HEK293 (cell line): Measurements from ENCODE around the gene UNG.

ENCODE experiments used
- GLIS2 ChIP-seq: fragments of 450-650 bp; formaldehyde crosslinking; IDR thresholded peaks from 2 replicates; pipeline ENCODE4 v1.5.1; 2016; ENCODE audit warnings: missing biosample characterization, missing genetic modification characterization
- REST ChIP-seq: fragments of 450-650 bp; formaldehyde crosslinking; IDR thresholded peaks from 2 replicates; pipeline ENCODE4 v1.5.1; 2016; ENCODE audit warnings: missing biosample characterization, missing genetic modification characterization
- ZBTB1 ChIP-seq: fragments of 450-650 bp; formaldehyde crosslinking; IDR thresholded peaks from 2 replicates; pipeline ENCODE4 v1.5.1; 2016; ENCODE audit warnings: missing biosample characterization, missing genetic modification characterization
- ZBTB26 ChIP-seq: fragments of 450-650 bp; formaldehyde crosslinking; optimal IDR thresholded peaks from 2 replicates; pipeline ENCODE3; 2016; ENCODE audit warnings: missing biosample characterization, mild to moderate bottlenecking, missing genetic modification characterization
- ZBTB7A ChIP-seq: fragments of 450-650 bp; formaldehyde crosslinking; IDR thresholded peaks from 2 replicates; pipeline ENCODE4 v1.5.1; 2016; ENCODE audit warnings: low read depth, missing biosample characterization, missing genetic modification characterization
- ZNF24 ChIP-seq: fragments of 450-650 bp; formaldehyde crosslinking; IDR thresholded peaks from 2 replicates; pipeline ENCODE4 v1.5.1; 2016; ENCODE audit warnings: missing biosample characterization, missing genetic modification characterization
- ZNF274 ChIP-seq, 2 experiments: fragments of 200-500 bp in 1 of 2; fragments of 450-650 bp in 1 of 2; sonication (Bioruptor generic) in 1 of 2; formaldehyde crosslinking in 1 of 2; IDR thresholded peaks; 2 replicates each; pipeline versions ENCODE4 v1.5.1 to v1.6.1; 2014 to 2016; ENCODE audit warnings: borderline replicate concordance in 1 of 2, inconsistent platforms in 1 of 2, low read length in 1 of 2, missing biosample characterization in 1 of 2, missing genetic modification characterization in 1 of 2
- ZNF292 ChIP-seq: fragments of 450-650 bp; formaldehyde crosslinking; IDR thresholded peaks from 2 replicates; pipeline ENCODE4 v1.5.1; 2016; ENCODE audit warnings: low read depth, missing biosample characterization, missing genetic modification characterization, borderline replicate concordance
- ZNF529 ChIP-seq: fragments of 450-650 bp; formaldehyde crosslinking; IDR thresholded peaks from 2 replicates; pipeline ENCODE4 v1.5.1; 2017; ENCODE audit warnings: missing genetic modification characterization, missing biosample characterization; ENCODE audit not compliant: insufficient replicate concordance
- ZNF558 ChIP-seq: fragments of 450-650 bp; formaldehyde crosslinking; IDR thresholded peaks from 2 replicates; pipeline ENCODE4 v1.5.1; 2016; ENCODE audit warnings: missing biosample characterization, missing genetic modification characterization
- TF ChIP-seq, protein P1 (sequence below): fragments of 450-650 bp; formaldehyde crosslinking; IDR thresholded peaks from 2 replicates; pipeline ENCODE4 v1.5.1; 2016; ENCODE audit warnings: missing biosample characterization, missing genetic modification characterization
- TF ChIP-seq, protein P2 (sequence below): fragments of 450-650 bp; formaldehyde crosslinking; IDR thresholded peaks from 2 replicates; pipeline ENCODE4 v1.5.1; 2016; ENCODE audit warnings: missing biosample characterization, missing genetic modification characterization

- TF ChIP-seq, protein P1, sequence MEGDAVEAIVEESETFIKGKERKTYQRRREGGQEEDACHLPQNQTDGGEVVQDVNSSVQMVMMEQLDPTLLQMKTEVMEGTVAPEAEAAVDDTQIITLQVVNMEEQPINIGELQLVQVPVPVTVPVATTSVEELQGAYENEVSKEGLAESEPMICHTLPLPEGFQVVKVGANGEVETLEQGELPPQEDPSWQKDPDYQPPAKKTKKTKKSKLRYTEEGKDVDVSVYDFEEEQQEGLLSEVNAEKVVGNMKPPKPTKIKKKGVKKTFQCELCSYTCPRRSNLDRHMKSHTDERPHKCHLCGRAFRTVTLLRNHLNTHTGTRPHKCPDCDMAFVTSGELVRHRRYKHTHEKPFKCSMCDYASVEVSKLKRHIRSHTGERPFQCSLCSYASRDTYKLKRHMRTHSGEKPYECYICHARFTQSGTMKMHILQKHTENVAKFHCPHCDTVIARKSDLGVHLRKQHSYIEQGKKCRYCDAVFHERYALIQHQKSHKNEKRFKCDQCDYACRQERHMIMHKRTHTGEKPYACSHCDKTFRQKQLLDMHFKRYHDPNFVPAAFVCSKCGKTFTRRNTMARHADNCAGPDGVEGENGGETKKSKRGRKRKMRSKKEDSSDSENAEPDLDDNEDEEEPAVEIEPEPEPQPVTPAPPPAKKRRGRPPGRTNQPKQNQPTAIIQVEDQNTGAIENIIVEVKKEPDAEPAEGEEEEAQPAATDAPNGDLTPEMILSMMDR (tag by site-specific recombination) = no peak
- TF ChIP-seq ZBTB1 (tag by site-specific recombination) (no peak), ZBTB7A (tag by site-specific recombination) (no peak), ZNF529 (no peak), ZBTB26 (tag by site-specific recombination) (no peak), ZNF292 (tag by site-specific recombination) (no peak), ZNF24 (tag by site-specific recombination) (no peak), ZNF558 (tag by site-specific recombination) (no peak), GLIS2 (no peak), REST (tag by site-specific recombination) (no peak), ZNF274 (IDR thresholded peaks at IDR 0.05; ENCODE audit: low read length) (no peak), ZNF274 (tag by site-specific recombination; IDR thresholded peaks at IDR 0.05; ENCODE audit: borderline replicate concordance) (no peak)
- TF ChIP-seq, protein P2, sequence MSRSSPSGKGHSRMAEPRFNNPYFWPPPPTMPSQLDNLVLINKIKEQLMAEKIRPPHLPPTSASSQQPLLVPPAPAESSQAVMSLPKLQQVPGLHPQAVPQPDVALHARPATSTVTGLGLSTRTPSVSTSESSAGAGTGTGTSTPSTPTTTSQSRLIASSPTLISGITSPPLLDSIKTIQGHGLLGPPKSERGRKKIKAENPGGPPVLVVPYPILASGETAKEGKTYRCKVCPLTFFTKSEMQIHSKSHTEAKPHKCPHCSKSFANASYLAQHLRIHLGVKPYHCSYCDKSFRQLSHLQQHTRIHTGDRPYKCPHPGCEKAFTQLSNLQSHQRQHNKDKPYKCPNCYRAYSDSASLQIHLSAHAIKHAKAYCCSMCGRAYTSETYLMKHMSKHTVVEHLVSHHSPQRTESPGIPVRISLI = no peak
Measured at GRCh38 chr12:109121346-109121880, 24.0 kb downstream of the UNG start.
